CD4-positive, alpha-beta T cell (primary cell): ENCODE results near the gene STAB1. TPM values are rescaled to one million over a fixed set of nuclear protein-coding genes. Genes with fewer than 3 reads are reported as not detected.

Source experiments
- ATAC-seq: fragments of 200-7000 bp; cut with Tn5 transposase; one replicate; pipeline ENCODE4 v1.10.0; 2022; ENCODE audit warnings: mild to moderate bottlenecking; ENCODE audit not compliant: poor library complexity
- CTCF ChIA-PET: fragments of 350-600 bp; sonication (Branson Sonifier 250); formaldehyde crosslinking; loops from one replicate; lab custom pipeline; 2021; ENCODE audit warnings: antibody characterized with exemption, inconsistent platforms; lab: Charles Lee
- POLR2A ChIA-PET: fragments of 350-600 bp; sonication (Branson Sonifier 250); formaldehyde crosslinking; loops from one replicate; lab custom pipeline; 2021; ENCODE audit warnings: antibody characterized with exemption, inconsistent platforms; lab: Charles Lee
- DNase-seq, 14 experiments: peaks; one replicate each; pipeline ENCODE4 v3.0.0-alpha.2; 2013 to 2020; ENCODE audit warnings: mixed read lengths in 2 of 14
- H3K27ac ChIP-seq, 2 donors: one replicate each; pipeline versions ENCODE4 v1.5.1 to v1.7.0; 2013; ENCODE audit warnings: low read length in 2 of 2, low read depth in 1 of 2, mild to moderate bottlenecking in 1 of 2
- H3K27me3 ChIP-seq, 2 experiments: 1 replicate in 1 of 2; 2 replicates in 1 of 2; pipeline versions ENCODE4 v1.6.1 to v1.7.0; 2013; ENCODE audit warnings: low read length in 2 of 2, control low read depth in 1 of 2, mild to moderate bottlenecking in 1 of 2, moderate library complexity in 1 of 2; ENCODE audit not compliant: insufficient read depth in 2 of 2, control insufficient read depth in 1 of 2
- H3K36me3 ChIP-seq: one replicate; pipeline ENCODE4 v1.6.1; 2013; ENCODE audit warnings: low read length, control low read depth; ENCODE audit not compliant: insufficient read depth
- H3K4me1 ChIP-seq: one replicate; pipeline ENCODE4 v1.6.1; 2013; ENCODE audit warnings: low read length, control low read depth; ENCODE audit not compliant: insufficient read depth
- H3K4me3 ChIP-seq: one replicate; pipeline ENCODE4 v1.5.1; 2013; ENCODE audit warnings: mild to moderate bottlenecking, low read length, moderate library complexity
- H3K9me3 ChIP-seq, 2 experiments: 1 replicate in 1 of 2; 2 replicates in 1 of 2; pipeline versions ENCODE4 v1.6.1 to v1.7.0; 2013; ENCODE audit warnings: low read length in 2 of 2, mild to moderate bottlenecking in 2 of 2, control low read depth in 1 of 2, moderate library complexity in 1 of 2; ENCODE audit not compliant: control insufficient read depth in 1 of 2, insufficient read depth in 1 of 2
- H3K27ac Mint-ChIP-seq: one replicate; pipeline ENCODE4 v1.8.0; 2020; ENCODE audit warnings: mixed read lengths
- H3K27me3 Mint-ChIP-seq: one replicate; pipeline ENCODE4 v1.8.0; 2021; ENCODE audit warnings: mixed read lengths
- H3K36me3 Mint-ChIP-seq: one replicate; pipeline ENCODE4 v1.8.0; 2021; ENCODE audit warnings: low read depth, mixed read lengths
- H3K4me1 Mint-ChIP-seq: one replicate; pipeline ENCODE4 v1.8.0; 2021; ENCODE audit warnings: low read depth, mixed read lengths
- H3K4me3 Mint-ChIP-seq: one replicate; pipeline ENCODE4 v1.8.0; 2020; ENCODE audit warnings: mild to moderate bottlenecking, mixed read lengths
- H3K9me3 Mint-ChIP-seq: one replicate; pipeline ENCODE4 v1.8.0; 2020; ENCODE audit warnings: mixed read lengths
- CTCF ChIP-seq: fragments of 200-600 bp; IDR thresholded peaks from one replicate; pipeline ENCODE4 v1.8.0; 2022; ENCODE audit warnings: antibody characterized with exemption, mild to moderate bottlenecking
- intact Hi-C, 2 experiments: fragments of 100-400 bp; cut with DNase I in 1 of 2; cut with micrococcal nuclease in 1 of 2; formaldehyde crosslinking; loops; one replicate each; pipeline versions ENCODE4 v1.15.1 to v1.9.0; 2023 to 2025; cut with DNase I, micrococcal nuclease
- total RNA-seq, 174 experiments: library from RNA in 2 of 174; stranded (reverse) in 2 of 174; gene quantifications; one replicate each; pipeline ENCODE4 v1.2.3 and lab custom pipeline; 2021 to 2026

STAB1 gene
- total RNA-seq, 2 experiments from 2014 or later, result 1.5 to 2.5 TPM

- Mint-ChIP-seq H3K9me3 (no peaks in the 10 kb centered on the region), H3K27ac (no peak within 1 kb of the TSS), H3K4me1 (peaks cover 33% of the 10 kb centered on the region), H3K36me3 (peaks cover 14% of the 10 kb centered on the region), H3K4me3 (peak within 1 kb of the TSS; percentile 99), H3K27me3 (no peaks in the 10 kb centered on the region)
- H3K4me3 ChIP-seq, result peak within 1 kb of the TSS; percentile 57
- peaks cover 0 to 3% of the 10 kb centered on the region in 2 experiments for H3K27me3 ChIP-seq
- no peaks in the 10 kb centered on the region for H3K9me3 ChIP-seq
- ChIA-PET POLR2A (no interaction called here), CTCF (no interaction called here)
- no peak within 1 kb of the TSS for H3K27ac ChIP-seq
- DNase-seq (peak in 12 of 14 experiments; percentile 18 to 82 (median 61)), ATAC-seq (peak; percentile 10)
- H3K4me1 ChIP-seq, result peaks cover 51% of the 10 kb centered on the region
- intact Hi-C loops, result loop anchor here in 1 of 2 experiments (2.0 to 10.0 kb wide), 4 partner anchors 77 to 1969 kb away; partner anchors contain the start of genes ALAS1, C3orf18, HEMK1 and STIMATE
- TF ChIP-seq CTCF, result no peak
- no peaks in the 10 kb centered on the region for H3K36me3 ChIP-seq
Observed at GRCh38 chr3:52533623-52534280, 38.6 kb downstream of the STAB1 start, which contains the start of gene NT5DC2. Gene NT5DC2, minus strand, starts transcription at chr3:52533857. Its CDS starts 120 bp downstream, at chr3:52533737.

GRCh38 chr3:52534281-52535183 is 39.4 kb downstream of the STAB1 start:
- no peaks in the 10 kb centered on the region for H3K9me3 Mint-ChIP-seq
- no peak overlapping the region for H3K27ac ChIP-seq
- H3K27ac Mint-ChIP-seq, result peak overlapping the region; percentile 19
- peaks cover 59% of the 10 kb centered on the region for H3K4me1 ChIP-seq
- H3K27me3 ChIP-seq, result peaks cover 0 to 3% of the 10 kb centered on the region in 2 experiments
- DNase-seq, result peak in 2 of 14 experiments; percentile 31 to 51
- no peaks in the 10 kb centered on the region for H3K9me3 ChIP-seq
- ChIA-PET CTCF (no interaction called here), POLR2A (no interaction called here)
- peak overlapping the region; percentile 38 for H3K4me3 ChIP-seq
- no peaks in the 10 kb centered on the region for H3K36me3 ChIP-seq
- peaks cover 20% of the 10 kb centered on the region for H3K36me3 Mint-ChIP-seq
- H3K27me3 Mint-ChIP-seq, result no peaks in the 10 kb centered on the region
- TF ChIP-seq CTCF, result no peak
- intact Hi-C loops, result loop anchor here in 1 of 2 experiments (2.0 to 10.0 kb wide), 5 partner anchors 78 to 1970 kb away; partner anchors contain the start of genes ALAS1, C3orf18, DUSP7 and HEMK1
- H3K4me1 Mint-ChIP-seq, result peaks cover 41% of the 10 kb centered on the region
- no peak for ATAC-seq
- peak overlapping the region; percentile 99 for H3K4me3 Mint-ChIP-seq

- Histone ChIP-seq H3K27ac (no peak overlapping the region), H3K27me3 (peaks cover 0 to 3% of the 10 kb centered on the region in 2 experiments), H3K4me3 (peak overlapping the region; percentile 40), H3K36me3 (peaks cover 3% of the 10 kb centered on the region), H3K9me3 (no peaks in the 10 kb centered on the region), H3K4me1 (peaks cover 64% of the 10 kb centered on the region)
- H3K27ac Mint-ChIP-seq, result peak overlapping the region; percentile 95
- H3K27me3 Mint-ChIP-seq, result no peaks in the 10 kb centered on the region
- peaks cover 50% of the 10 kb centered on the region for H3K4me1 Mint-ChIP-seq
- H3K4me3 Mint-ChIP-seq, result peak overlapping the region; percentile 99
- H3K36me3 Mint-ChIP-seq, result peaks cover 26% of the 10 kb centered on the region
- DNase-seq, result peak in 2 of 14 experiments; percentile 21 to 27
- CTCF ChIA-PET, result interaction anchor here (0.9 kb wide), 1 partner anchor 11 kb away, joined by 3 read pairs; no protein-coding TSS in a partner anchor
- POLR2A ChIA-PET, result interaction anchor here (0.6 to 1.3 kb wide), 11 partner anchors 9 to 479 kb away, joined by 3 to 9 read pairs (median 4); partner anchors contain the start of genes DUSP7, GLT8D1 and SPCS1
- no peak for ATAC-seq
- intact Hi-C loops, result loop anchor here in 1 of 2 experiments (2.0 to 10.0 kb wide), 6 partner anchors 79 to 1971 kb away; partner anchors contain the start of genes ALAS1, C3orf18, DUSP7 and HEMK1
- TF ChIP-seq CTCF, result no peak
- H3K9me3 Mint-ChIP-seq, result no peaks in the 10 kb centered on the region
Observed at GRCh38 chr3:52535411-52536111, 40.4 kb downstream of the STAB1 start.
